ENCODE data around the gene LRRC8D.

LRRC8D gene

DNA sequence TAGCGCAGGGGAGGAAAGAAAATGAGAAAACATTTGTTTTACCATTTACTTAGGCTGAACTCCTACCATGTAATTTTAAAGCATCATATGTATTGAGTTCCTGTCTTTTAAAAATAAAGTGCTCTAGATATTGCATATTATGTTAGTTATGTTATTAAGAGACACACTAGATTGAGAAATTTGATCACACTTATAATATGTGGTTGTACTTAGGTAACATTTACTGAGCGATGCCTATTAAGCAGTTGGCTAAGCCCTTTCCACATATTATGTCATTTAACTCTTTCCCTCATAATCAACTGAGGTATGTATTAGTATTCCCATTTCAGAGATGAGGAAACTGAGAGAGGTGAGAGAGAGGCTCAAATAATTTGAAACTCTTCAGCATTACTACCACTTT is 4.5 kb upstream of the LRRC8D start:
- no peak for TF ChIP-seq CTCF (IDR thresholded peaks at IDR 0.05; ENCODE audit: extremely low read depth, missing control alignments)
- DNase-seq (ENCODE audit: low spot score) = no peak

- peak; percentile 85 for DNase-seq (ENCODE audit: low spot score)
- TF ChIP-seq CTCF (IDR thresholded peaks at IDR 0.05; ENCODE audit: extremely low read depth, missing control alignments) = no peak
These were observed 683 bp downstream of the LRRC8D start for GRCh38 chr1:89821322-89822108.

DNA sequence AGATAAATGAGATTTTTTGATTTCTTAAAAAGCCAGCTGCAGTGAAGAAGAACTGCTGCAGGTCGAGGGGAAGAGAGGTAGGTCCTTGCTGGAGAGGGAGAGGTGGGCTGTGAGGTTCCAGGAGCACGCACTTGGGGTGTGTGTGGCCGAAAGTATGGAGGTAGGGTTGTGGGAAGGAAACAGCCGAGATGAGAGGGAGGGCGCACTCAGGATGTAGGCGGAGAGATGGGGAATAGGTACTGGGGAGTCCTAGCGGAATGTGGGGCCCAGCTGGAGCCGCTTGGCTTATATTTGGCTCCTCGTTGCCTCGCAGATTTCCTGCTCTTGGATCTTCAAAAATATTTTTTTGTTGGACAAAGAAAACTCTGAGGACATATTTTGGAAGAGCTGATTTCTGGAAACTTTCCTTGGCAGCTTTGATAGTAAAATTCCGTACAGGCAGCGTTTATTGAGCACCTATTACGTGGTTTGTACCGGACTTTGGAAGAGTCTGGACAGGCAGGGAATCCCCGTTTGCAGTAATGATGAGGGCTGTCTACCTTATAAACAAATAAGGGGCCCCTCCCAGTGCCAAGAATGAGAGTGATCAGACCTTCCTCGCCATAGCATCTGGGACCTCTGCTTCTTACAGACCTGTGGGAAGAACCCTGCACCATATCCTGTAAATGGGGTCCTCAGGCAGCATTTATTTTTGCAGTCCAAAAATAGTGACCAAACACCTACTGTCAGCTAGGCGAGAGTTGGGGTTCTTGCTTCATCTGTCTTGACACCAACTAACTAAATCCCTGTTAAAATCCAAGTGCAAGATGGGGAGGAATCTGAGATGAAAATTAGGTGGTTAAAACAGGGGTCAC is 1.5 kb downstream of the LRRC8D start:
- no peak for DNase-seq (ENCODE audit: low spot score)
- no peak for TF ChIP-seq CTCF (IDR thresholded peaks at IDR 0.05; ENCODE audit: extremely low read depth, missing control alignments)

- no peak for TF ChIP-seq CTCF (IDR thresholded peaks at IDR 0.05; ENCODE audit: extremely low read depth, missing control alignments)
- DNase-seq (ENCODE audit: low spot score) = no peak
These were observed 2.3 kb downstream of the LRRC8D start for GRCh38 chr1:89822999-89823628.

DNA sequence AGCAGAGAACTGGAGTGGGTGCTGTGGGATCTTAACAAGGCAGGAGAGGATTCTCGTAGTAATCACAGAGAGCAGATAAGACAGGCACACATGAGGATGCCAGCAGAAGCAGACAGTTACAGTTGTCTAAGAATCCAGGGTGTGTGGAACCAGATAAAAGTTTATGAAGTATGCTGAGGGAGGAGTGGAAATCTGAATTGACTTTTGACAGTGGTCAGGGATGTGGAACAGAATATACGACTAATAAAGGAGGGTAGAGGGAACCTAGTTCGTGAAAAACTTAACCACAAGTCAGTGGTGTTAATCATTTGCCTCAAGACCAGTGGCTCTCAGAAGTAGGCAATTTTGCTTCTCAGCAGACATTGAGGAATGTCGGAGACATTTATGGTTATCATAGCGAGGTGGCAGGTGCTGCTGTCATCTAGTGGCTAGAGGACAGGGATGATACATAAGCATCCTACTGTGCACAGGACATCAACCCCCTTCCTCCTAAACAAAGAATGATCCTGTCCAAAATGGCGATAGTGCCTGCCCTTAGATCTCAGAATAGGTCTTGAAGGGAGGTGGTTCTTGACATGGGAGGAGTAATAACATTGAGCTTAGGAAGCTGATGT is 3.0 kb downstream of the LRRC8D start:
- TF ChIP-seq CTCF (IDR thresholded peaks at IDR 0.05; ENCODE audit: extremely low read depth, missing control alignments) = no peak
- DNase-seq (ENCODE audit: low spot score) = no peak

DNA sequence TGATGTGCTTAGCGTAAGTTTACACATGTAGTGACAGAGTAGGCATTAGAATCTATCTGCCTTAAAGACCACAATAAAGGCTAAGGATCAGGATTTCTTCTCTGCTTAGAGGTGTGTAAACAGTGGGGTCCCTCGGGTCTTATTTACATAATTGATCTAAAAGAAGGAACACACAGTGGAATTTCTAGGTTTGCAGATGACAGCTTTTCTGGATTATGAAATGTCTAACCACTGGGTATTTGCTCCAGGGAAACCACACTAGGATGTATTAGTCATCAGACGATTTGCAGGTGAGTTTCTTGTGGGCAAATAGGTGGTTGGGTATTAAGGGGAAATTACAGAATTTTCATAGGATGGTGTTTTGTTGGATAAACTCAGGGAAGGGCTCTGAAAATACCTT is 5.8 kb downstream of the LRRC8D start:
- no peak for TF ChIP-seq CTCF (IDR thresholded peaks at IDR 0.05; ENCODE audit: extremely low read depth, missing control alignments)

More for the DNA sequence above, 5.8 kb downstream of the LRRC8D start:
- DNase-seq (ENCODE audit: low spot score) = no peak

Measured in GM20000 (cell line).